Tibial artery (tissue), 4 donors: ENCODE results near the gene PSMB8.
"Not testable (repeated sequence)": the region's sequence is repeated elsewhere in the genome, so short reads cannot be mapped to it uniquely, and the experiment has no call there.

Experiments used
- DNase-seq, 2 donors: peaks; one replicate each; pipeline ENCODE4 v3.0.0-alpha.2; 2019
- H3K27ac ChIP-seq, 2 donors: fragments of 200-600 bp; sonication (generic) in 1 of 2; 1 replicate in 1 of 2; 2 replicates in 1 of 2; pipeline ENCODE4 v1.5.1; 2018 to 2019; ENCODE audit warnings: mild to moderate bottlenecking in 1 of 2
- H3K27me3 ChIP-seq, 2 donors: fragments of 200-600 bp; sonication (generic) in 1 of 2; one replicate each; pipeline versions ENCODE4 v1.5.1 to v1.6.0; 2016 to 2019
- H3K36me3 ChIP-seq, 3 donors: fragments of 200-600 bp; sonication (generic) in 2 of 3; one replicate each; pipeline ENCODE4 v1.5.1; 2016 to 2019; ENCODE audit warnings: mild to moderate bottlenecking in 2 of 3
- H3K4me1 ChIP-seq, 4 donors: fragments of 200-600 bp; sonication (generic) in 2 of 4; 1 replicate in 3 of 4; 2 replicates in 1 of 4; pipeline ENCODE4 v1.5.1; 2016 to 2019
- H3K4me3 ChIP-seq, 2 donors: fragments of 200-600 bp; sonication (generic) in 1 of 2; 1 replicate in 1 of 2; 2 replicates in 1 of 2; pipeline ENCODE4 v1.5.1; 2018 to 2019; ENCODE audit warnings: mild to moderate bottlenecking in 2 of 2
- H3K9me3 ChIP-seq, 3 donors: fragments of 200-600 bp; sonication (generic) in 1 of 3; one replicate each; pipeline ENCODE4 v1.5.1; 2016 to 2019
- intact Hi-C: fragments of 100-400 bp; cut with DNase I; formaldehyde crosslinking; loops from one replicate; pipeline ENCODE4 v1.15.0; 2023; ENCODE audit warnings: low total_unique reads
- TF ChIP-seq, protein P1 (sequence below), 2 experiments: fragments of 200-600 bp in 1 of 2; fragments of 450-650 bp in 1 of 2; IDR thresholded peaks; one replicate each; pipeline ENCODE4 v1.5.1; 2017 to 2019; ENCODE audit warnings: antibody characterized with exemption in 2 of 2, mild to moderate bottlenecking in 1 of 2, moderate library complexity in 1 of 2

The PSMB8 gene

DNA sequence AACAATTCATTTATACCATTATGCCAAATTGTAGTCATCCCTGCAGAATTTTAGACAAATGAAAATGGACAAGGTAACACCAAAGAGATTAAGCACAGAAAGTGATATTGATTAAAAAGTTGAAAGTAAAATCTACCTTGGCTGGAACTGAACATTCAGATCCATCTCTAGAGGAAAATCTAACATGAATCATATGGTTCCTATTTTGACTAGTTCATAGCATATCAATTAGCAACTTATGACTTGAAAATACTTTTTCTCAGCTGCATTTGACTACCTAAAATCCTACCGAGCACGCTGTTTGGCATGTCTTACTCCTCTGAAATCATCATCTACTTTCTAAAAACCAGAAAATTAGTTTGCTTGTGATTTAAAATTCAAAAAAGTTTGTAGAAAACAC is 32.8 kb upstream of the PSMB8 start:
- Histone ChIP-seq H3K27me3 (peaks cover 0 to 35% of the 10 kb centered on the region in 2 donors), H3K4me1 (peaks cover 0 to 3% (median 0%) of the 10 kb centered on the region in 4 donors), H3K9me3 (no peaks in the 10 kb centered on the region), H3K36me3 (no peaks in the 10 kb centered on the region), H3K4me3 (no peak overlapping the region), H3K27ac (no peak overlapping the region)
- no peak for DNase-seq
- TF ChIP-seq, protein P1, sequence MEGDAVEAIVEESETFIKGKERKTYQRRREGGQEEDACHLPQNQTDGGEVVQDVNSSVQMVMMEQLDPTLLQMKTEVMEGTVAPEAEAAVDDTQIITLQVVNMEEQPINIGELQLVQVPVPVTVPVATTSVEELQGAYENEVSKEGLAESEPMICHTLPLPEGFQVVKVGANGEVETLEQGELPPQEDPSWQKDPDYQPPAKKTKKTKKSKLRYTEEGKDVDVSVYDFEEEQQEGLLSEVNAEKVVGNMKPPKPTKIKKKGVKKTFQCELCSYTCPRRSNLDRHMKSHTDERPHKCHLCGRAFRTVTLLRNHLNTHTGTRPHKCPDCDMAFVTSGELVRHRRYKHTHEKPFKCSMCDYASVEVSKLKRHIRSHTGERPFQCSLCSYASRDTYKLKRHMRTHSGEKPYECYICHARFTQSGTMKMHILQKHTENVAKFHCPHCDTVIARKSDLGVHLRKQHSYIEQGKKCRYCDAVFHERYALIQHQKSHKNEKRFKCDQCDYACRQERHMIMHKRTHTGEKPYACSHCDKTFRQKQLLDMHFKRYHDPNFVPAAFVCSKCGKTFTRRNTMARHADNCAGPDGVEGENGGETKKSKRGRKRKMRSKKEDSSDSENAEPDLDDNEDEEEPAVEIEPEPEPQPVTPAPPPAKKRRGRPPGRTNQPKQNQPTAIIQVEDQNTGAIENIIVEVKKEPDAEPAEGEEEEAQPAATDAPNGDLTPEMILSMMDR (IDR thresholded peaks at IDR 0.05), result no peak
- intact Hi-C loops, result no loop called here

DNA sequence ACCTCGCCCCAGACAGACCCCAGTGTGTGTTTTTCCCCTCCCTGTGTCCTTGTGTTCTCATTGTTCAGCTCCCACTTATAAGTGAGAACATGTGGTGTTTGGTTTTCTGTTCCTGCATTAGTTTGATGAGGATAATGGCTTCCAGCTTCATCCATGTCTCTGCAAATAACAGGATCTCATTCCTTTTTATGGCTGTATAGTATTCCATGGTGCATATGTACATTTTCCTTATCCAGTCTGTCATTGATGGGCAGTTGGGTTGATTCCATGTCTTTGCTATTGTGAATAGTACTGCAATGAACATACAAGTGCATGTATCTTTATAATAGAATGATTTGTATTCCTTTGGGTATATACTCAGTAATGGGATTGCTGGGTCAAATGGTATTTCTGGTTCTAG is 30.1 kb upstream of the PSMB8 start:
- not testable (repeated sequence) for H3K27ac ChIP-seq, DNase-seq, H3K4me1 ChIP-seq, H3K36me3 ChIP-seq, H3K4me3 ChIP-seq, H3K9me3 ChIP-seq
- H3K27me3 ChIP-seq, result peaks cover 0 to 35% of the 10 kb centered on the region in 2 donors
- intact Hi-C loops, result loop anchor here (5.0 kb wide), 1 partner anchor 37 kb away; the partner anchor contains the start of gene TAP2

DNA sequence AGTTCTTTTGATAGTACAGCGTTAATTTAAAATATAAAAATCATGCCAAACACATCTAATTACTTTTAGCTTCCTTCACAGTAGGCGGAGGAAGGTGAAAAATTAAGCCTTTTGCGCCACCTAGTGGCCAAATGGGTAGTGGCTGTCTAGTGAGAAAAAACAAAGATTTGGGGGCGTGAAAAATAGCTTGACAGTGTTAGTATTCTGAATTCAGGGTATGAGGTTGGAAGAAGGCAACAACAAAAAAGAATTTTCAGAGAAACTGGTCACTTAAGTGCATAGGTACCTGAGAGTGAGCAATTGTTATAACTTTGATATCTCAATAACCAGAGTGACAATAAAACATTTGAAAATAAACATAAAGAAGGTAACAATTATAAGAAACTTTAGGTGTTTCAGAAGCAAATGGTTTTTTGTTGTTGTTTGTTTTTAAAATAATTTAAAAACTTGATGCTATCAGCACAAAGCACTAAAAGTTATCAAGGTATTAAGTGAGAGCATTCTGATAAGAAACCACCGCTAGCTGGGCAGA is 24.5 kb upstream of the PSMB8 start:
- TF ChIP-seq, protein P1 (IDR thresholded peaks at IDR 0.05), result peak; percentile 85 to 93
- no peaks in the 10 kb centered on the region for H3K9me3 ChIP-seq
- peaks cover 0 to 11% of the 10 kb centered on the region in 2 donors for H3K27me3 ChIP-seq
- H3K4me3 ChIP-seq, result no peak overlapping the region
- DNase-seq, result peak; percentile 71 to 83
- no peaks in the 10 kb centered on the region for H3K4me1 ChIP-seq
- intact Hi-C loops, result loop anchor here (5.0 kb wide), 1 partner anchor 41 kb away; no protein-coding TSS in a partner anchor
- H3K36me3 ChIP-seq, result no peaks in the 10 kb centered on the region
- H3K27ac ChIP-seq, result no peak overlapping the region

DNA sequence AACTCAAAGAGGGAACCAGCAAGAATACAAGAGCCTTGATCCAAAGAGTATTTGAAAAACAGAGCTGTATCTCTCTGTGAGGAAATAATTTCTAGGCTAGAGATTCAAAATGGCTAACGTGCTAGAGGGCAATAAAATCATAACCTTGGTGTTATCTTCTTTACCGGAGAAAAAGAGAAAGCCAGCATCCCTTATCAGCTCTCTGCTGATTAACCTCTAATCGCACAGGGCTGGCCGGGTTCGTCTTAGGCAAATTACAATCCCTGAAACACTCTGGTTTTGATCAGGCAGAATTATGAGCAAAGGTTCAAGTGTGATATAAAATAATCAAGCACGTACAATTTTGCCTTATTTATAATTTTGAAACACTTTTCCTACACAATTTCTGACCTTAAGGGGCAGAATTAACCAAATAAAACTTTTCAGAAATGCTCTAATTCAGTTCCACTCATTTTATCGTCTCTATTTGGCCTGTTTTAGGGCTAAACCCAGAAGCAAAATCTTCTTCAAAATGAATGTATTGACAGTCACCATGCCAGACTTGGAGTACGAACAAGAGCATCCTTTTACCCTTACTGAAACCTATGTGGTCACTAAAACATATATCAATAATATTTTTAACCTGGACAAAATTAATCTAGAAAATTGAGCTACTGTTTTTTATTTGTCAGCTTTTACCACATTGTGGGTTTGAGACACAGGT is 23.9 kb upstream of the PSMB8 start:
- Histone ChIP-seq H3K4me1 (no peaks in the 10 kb centered on the region), H3K4me3 (no peak overlapping the region), H3K9me3 (no peaks in the 10 kb centered on the region), H3K27ac (no peak overlapping the region), H3K27me3 (peaks cover 0 to 8% of the 10 kb centered on the region in 2 donors), H3K36me3 (no peaks in the 10 kb centered on the region)
- TF ChIP-seq, protein P1 (IDR thresholded peaks at IDR 0.05), result no peak
- DNase-seq, result no peak
- intact Hi-C loops, result loop anchor here (5.0 kb wide), 1 partner anchor 40 kb away; no protein-coding TSS in a partner anchor

DNA sequence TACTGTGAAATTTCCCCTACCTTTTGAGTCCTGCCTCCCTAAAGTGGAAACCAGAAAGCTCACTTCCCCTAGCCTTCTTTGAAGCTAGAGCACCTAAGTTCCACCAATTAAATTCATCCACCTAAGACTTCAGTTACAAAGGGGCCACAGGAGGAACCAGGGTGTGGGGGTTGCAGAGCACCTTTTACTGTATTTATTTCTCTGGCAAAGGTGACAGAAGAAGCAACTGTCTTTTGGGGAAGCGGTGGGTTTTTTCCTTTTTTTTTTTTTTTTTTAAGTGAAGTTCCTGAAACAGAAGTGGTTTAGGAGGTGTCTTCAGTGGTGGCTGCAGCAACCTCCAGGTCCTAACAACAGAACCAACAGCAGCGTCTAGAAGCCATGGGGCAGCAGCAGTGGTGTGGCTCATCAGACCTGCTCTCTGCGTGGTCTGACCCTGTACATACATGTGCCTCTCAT is 23.2 kb upstream of the PSMB8 start:
- no peak overlapping the region for H3K27ac ChIP-seq
- intact Hi-C loops, result loop anchor here (5.0 kb wide), 1 partner anchor 40 kb away; no protein-coding TSS in a partner anchor
- H3K27me3 ChIP-seq, result peaks cover 0 to 8% of the 10 kb centered on the region in 2 donors

More for the DNA sequence above, 23.2 kb upstream of the PSMB8 start:
- Histone ChIP-seq H3K36me3 (no peaks in the 10 kb centered on the region), H3K4me3 (no peak overlapping the region), H3K4me1 (no peaks in the 10 kb centered on the region), H3K9me3 (no peaks in the 10 kb centered on the region)
- TF ChIP-seq, protein P1 (IDR thresholded peaks at IDR 0.05), result no peak
- DNase-seq, result no peak
